RWPE2 (cell line): ENCODE measurements around the gene GRK2.
A peak's percentile ranks its signal among the peaks of the same experiment; 100 is the strongest.

ENCODE experiments used
- ATAC-seq: fragments of 200-7000 bp; cut with Tn5 transposase; 3 replicates; pipeline ENCODE4 v1.9.1; 2021; ENCODE audit warnings: low read depth
- DNase-seq: peaks from one replicate; pipeline ENCODE4 v3.0.0-alpha.2; 2020; ENCODE audit warnings: low spot score
- H3K27ac ChIP-seq: fragments of 450-650 bp; 2 replicates; pipeline ENCODE4 v1.5.1; 2017; ENCODE audit warnings: mild to moderate bottlenecking; ENCODE audit not compliant: poor library complexity, severe bottlenecking
- H3K27me3 ChIP-seq: fragments of 250-450 bp; sonication (Bioruptor Pico); 2 replicates; pipeline ENCODE4 v1.5.1; 2021; ENCODE audit warnings: mild to moderate bottlenecking, moderate library complexity; ENCODE audit not compliant: insufficient read depth, poor library complexity, severe bottlenecking
- H3K36me3 ChIP-seq: fragments of 250-450 bp; sonication (Bioruptor Pico); 2 replicates; pipeline ENCODE4 v1.5.1; 2020; ENCODE audit warnings: low read depth, mild to moderate bottlenecking, moderate library complexity
- H3K4me1 ChIP-seq: fragments of 250-450 bp; sonication (Bioruptor Pico); 2 replicates; pipeline ENCODE4 v1.5.1; 2021; ENCODE audit warnings: mild to moderate bottlenecking, moderate library complexity; ENCODE audit not compliant: insufficient read depth, poor library complexity, severe bottlenecking
- H3K4me3 ChIP-seq: fragments of 250-450 bp; sonication (Bioruptor Pico); 2 replicates; pipeline ENCODE4 v1.5.1; 2021; ENCODE audit warnings: mild to moderate bottlenecking, moderate library complexity; ENCODE audit not compliant: severe bottlenecking
- H3K9me3 ChIP-seq: fragments of 250-450 bp; sonication (Bioruptor Pico); 2 replicates; pipeline ENCODE4 v1.5.1; 2021; ENCODE audit warnings: mild to moderate bottlenecking, moderate library complexity; ENCODE audit not compliant: severe bottlenecking
- TF ChIP-seq, protein P1 (sequence below): fragments of 450-650 bp; IDR thresholded peaks from one replicate; pipeline ENCODE4 v1.5.1; 2017; ENCODE audit warnings: mild to moderate bottlenecking, moderate library complexity; ENCODE audit not compliant: poor library complexity, severe bottlenecking

Gene GRK2

DNA sequence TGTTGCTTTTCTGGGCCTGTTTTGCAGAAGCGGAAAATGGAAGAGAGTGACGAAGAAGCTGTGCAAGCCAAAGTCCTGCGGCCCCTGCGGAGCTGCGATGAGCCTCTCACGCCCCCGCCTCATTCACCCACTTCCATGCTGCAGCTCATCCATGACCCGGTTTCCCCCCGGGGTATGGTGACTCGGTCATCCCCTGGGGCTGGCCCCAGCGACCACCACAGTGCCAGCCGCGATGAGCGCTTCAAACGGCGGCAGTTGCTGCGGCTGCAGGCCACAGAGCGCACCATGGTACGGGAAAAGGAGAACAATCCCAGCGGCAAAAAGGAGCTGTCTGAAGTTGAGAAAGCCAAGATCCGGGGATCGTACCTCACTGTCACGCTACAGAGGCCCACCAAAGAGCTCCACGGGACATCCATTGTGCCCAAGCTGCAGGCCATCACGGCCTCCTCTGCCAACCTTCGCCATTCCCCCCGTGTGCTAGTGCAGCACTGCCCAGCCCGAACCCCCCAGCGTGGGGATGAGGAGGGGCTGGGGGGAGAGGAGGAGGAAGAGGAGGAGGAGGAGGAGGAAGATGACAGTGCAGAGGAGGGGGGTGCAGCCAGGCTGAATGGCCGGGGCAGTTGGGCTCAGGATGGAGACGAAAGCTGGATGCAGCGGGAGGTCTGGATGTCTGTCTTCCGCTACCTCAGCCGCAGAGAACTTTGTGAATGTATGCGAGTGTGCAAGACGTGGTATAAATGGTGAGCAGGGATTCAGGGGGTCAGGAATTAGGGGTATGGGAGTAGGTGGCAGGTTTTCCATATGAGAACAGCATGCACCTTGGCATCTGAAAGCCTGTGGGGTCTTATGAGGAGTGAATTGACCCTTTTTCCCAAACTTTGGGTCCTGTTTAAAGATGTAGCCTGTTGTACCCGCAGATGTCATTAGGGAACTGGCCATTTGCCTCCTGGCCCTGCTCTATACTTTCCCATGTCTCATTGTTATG is 15.9 kb upstream of the GRK2 start:
- ATAC-seq, result no peak
- no peak for DNase-seq
- H3K27me3 ChIP-seq, result no peaks in the 10 kb centered on the region
- H3K4me3 ChIP-seq, result no peak overlapping the region
- H3K36me3 ChIP-seq, result peaks cover 97% of the 10 kb centered on the region
- peaks cover 17% of the 10 kb centered on the region for H3K4me1 ChIP-seq
- no peak overlapping the region for H3K27ac ChIP-seq
- TF ChIP-seq, protein P1, sequence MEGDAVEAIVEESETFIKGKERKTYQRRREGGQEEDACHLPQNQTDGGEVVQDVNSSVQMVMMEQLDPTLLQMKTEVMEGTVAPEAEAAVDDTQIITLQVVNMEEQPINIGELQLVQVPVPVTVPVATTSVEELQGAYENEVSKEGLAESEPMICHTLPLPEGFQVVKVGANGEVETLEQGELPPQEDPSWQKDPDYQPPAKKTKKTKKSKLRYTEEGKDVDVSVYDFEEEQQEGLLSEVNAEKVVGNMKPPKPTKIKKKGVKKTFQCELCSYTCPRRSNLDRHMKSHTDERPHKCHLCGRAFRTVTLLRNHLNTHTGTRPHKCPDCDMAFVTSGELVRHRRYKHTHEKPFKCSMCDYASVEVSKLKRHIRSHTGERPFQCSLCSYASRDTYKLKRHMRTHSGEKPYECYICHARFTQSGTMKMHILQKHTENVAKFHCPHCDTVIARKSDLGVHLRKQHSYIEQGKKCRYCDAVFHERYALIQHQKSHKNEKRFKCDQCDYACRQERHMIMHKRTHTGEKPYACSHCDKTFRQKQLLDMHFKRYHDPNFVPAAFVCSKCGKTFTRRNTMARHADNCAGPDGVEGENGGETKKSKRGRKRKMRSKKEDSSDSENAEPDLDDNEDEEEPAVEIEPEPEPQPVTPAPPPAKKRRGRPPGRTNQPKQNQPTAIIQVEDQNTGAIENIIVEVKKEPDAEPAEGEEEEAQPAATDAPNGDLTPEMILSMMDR, result no peak
- no peaks in the 10 kb centered on the region for H3K9me3 ChIP-seq

- peaks cover 89% of the 10 kb centered on the region for H3K36me3 ChIP-seq
- peaks cover 17% of the 10 kb centered on the region for H3K4me1 ChIP-seq
- TF ChIP-seq, protein P1, result no peak
- H3K27me3 ChIP-seq, result no peaks in the 10 kb centered on the region
- no peak for ATAC-seq
- H3K9me3 ChIP-seq, result no peaks in the 10 kb centered on the region
- no peak for DNase-seq
- H3K27ac ChIP-seq, result no peak overlapping the region
- H3K4me3 ChIP-seq, result no peak overlapping the region
These were observed 14.4 kb upstream of the GRK2 start for GRCh38 chr11:67251841-67252240.

DNA sequence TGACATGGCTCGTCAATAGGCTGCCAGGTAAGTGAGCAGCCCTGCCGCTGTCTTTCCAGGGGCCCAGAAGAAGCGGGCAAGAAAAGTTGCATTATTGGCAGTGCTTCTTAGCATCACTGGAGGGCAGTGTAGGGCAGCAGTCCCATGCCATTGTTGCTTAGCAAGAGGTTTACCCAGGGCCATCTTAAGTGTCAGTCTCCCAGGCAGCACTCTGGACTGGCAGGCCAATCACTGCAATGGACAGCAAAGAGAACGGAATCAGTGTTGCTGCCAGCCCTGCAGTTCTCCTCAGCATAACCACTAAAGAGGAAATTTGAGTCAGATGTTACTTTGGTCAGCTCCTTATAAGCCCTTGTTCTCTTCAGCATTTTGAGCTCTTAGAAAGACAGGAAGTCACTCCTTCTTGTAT is 13.4 kb upstream of the GRK2 start:
- DNase-seq (no peak), ATAC-seq (peak; percentile 31; the same call in 1 of the 3 replicates)
- no peak overlapping the region for H3K27ac ChIP-seq
- no peak overlapping the region for H3K4me3 ChIP-seq
- TF ChIP-seq, protein P1, result peak; percentile 45
- peaks cover 86% of the 10 kb centered on the region for H3K36me3 ChIP-seq
- peaks cover 13% of the 10 kb centered on the region for H3K4me1 ChIP-seq
- no peaks in the 10 kb centered on the region for H3K27me3 ChIP-seq
- H3K9me3 ChIP-seq, result no peaks in the 10 kb centered on the region

DNA sequence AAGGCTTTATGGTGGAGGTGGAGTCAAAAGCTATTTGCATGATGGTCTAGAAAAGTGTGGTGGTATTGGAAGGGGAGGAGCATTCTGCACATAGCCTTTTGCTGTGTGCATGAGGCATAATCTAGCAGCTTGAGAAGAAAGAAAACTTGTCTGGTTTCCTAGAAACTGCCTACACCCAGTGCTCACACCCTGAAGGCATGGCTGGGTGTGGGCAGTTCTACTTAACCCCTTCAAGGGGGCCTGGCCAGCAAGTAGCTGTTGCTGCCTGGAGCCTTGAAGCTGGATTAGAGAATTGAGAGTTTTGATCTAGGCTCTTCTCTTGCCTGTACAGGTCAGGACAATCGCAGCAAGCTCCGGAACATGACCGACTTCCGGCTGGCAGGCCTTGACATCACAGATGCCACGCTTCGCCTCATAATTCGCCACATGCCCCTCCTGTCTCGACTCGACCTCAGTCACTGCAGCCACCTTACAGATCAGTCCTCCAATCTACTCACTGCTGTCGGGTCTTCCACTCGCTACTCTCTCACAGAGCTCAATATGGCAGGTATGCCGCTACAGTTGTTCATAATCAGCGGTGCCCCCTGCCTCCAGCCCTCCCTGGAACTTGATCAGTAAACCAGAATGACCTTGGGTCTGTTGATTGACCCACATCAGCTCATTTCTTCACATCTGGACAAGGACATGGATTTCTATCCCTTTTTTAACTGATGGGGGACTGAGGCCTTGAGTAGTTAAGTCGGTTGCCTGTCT is 12.2 kb upstream of the GRK2 start:
- H3K4me3 ChIP-seq, result no peak overlapping the region
- no peaks in the 10 kb centered on the region for H3K27me3 ChIP-seq
- TF ChIP-seq, protein P1, result no peak
- H3K36me3 ChIP-seq, result peaks cover 74% of the 10 kb centered on the region
- ATAC-seq, result no peak
- no peak for DNase-seq
- no peak overlapping the region for H3K27ac ChIP-seq
- H3K9me3 ChIP-seq, result no peaks in the 10 kb centered on the region
- H3K4me1 ChIP-seq, result peaks cover under 1% of the 10 kb centered on the region
